ENCODE measurements around the gene CAB39.
"Not testable (repeated sequence)": the region's sequence is repeated elsewhere in the genome, so short reads cannot be mapped to it uniquely, and the experiment has no call there.

Gene CAB39

DNA sequence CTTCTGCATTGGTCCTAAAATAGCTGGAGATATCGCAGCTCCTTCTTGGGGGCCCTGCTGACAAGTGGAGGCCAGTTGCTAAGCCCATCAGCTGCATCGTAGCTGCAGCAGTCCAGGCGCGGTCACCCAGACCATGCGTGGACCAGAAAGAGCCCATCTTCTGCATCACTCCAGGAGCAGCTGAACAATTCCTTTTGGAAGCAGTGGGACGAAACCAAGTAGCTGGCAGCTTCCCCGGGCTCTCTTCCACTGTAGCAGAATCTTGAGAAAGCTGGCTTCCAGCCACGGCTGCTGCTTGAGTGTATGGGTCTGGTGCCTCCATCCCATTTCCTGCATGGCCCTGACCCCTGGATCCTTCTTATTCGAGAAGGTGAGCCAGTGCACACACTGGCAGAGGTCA lies 22.2 kb upstream of the CAB39 start:
- ATAC-seq (replicated peaks; ENCODE audit: extremely low read depth, poor library complexity, severe bottlenecking): no peak
- H3K27me3 Mint-ChIP-seq: no peaks in the 10 kb centered on the region
- H3K4me1 Mint-ChIP-seq: no peaks in the 10 kb centered on the region
- no peak for DNase-seq (ENCODE audit: low spot score in 2 of 2)
- no peak overlapping the region for H3K4me3 Mint-ChIP-seq
- H3K36me3 Mint-ChIP-seq (ENCODE audit: insufficient read depth): no peaks in the 10 kb centered on the region
- no peaks in the 10 kb centered on the region for H3K9me3 Mint-ChIP-seq
- no peak overlapping the region for H3K27ac Mint-ChIP-seq (ENCODE audit: low read depth)

DNA sequence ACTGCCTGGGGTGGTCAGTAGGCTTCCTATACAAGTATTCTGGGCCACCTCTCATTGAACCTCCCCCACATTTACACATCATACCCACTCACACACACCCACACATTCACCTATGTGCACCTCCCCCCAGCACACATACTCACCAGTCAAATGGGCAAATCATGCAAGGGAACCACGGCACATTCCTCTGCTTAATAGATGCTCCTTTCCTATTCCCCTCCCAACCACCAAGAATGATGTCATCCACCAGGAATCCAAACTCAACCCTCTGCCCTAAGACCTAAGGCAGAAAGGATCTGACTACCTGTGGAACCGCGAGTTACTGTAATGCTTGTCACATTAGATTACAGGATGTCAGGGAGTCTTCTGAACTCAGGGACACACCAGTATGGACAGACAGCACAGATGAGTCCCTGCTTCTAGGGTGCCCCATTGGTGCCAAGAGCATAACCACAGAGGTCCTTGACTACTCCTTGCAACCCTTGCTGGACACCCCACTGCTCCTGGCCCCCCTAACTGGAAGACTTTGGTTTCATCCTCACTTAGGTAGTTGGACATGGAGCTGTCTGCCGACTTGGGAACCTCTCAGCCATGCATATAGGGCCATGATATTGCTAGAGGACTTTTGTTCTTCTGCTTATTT lies 21.5 kb upstream of the CAB39 start:
- H3K27me3 Mint-ChIP-seq: no peaks in the 10 kb centered on the region

DNA sequence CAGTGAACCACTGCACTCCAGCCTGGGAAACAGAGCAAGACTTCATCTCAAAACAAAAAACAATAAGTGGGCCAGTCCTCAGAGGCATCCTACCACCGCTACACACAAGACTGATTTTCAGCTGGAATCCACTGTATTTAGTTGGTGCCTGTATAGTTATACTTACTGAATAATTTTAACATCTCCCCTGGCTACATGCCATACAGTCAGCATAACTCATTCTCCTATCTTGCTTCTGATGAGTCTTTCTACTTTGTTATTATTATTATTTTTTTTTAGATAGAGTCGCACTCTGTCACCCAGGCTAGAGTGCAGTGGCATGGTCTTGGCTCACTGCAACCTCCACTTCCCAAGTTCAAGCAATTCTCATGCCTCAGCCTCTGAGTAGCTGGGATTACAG lies 19.9 kb upstream of the CAB39 start:
- H3K36me3 Mint-ChIP-seq (ENCODE audit: insufficient read depth): no peaks in the 10 kb centered on the region
- no peaks in the 10 kb centered on the region for H3K9me3 Mint-ChIP-seq
- no peaks in the 10 kb centered on the region for H3K4me1 Mint-ChIP-seq
- H3K27ac Mint-ChIP-seq (ENCODE audit: low read depth): no peak overlapping the region
- ATAC-seq (replicated peaks; ENCODE audit: extremely low read depth, poor library complexity, severe bottlenecking) (no peak), DNase-seq (ENCODE audit: low spot score in 2 of 2) (no peak)
- H3K27me3 Mint-ChIP-seq: no peaks in the 10 kb centered on the region
- H3K4me3 Mint-ChIP-seq: no peak overlapping the region

More for the DNA sequence above, 21.5 kb upstream of the CAB39 start:
- Mint-ChIP-seq H3K4me3 (no peak overlapping the region), H3K36me3 (ENCODE audit: insufficient read depth) (no peaks in the 10 kb centered on the region), H3K9me3 (no peaks in the 10 kb centered on the region), H3K4me1 (no peaks in the 10 kb centered on the region), H3K27ac (ENCODE audit: low read depth) (no peak overlapping the region)
- ATAC-seq (replicated peaks; ENCODE audit: extremely low read depth, poor library complexity, severe bottlenecking): no peak
- no peak for DNase-seq (ENCODE audit: low spot score in 2 of 2)

DNA sequence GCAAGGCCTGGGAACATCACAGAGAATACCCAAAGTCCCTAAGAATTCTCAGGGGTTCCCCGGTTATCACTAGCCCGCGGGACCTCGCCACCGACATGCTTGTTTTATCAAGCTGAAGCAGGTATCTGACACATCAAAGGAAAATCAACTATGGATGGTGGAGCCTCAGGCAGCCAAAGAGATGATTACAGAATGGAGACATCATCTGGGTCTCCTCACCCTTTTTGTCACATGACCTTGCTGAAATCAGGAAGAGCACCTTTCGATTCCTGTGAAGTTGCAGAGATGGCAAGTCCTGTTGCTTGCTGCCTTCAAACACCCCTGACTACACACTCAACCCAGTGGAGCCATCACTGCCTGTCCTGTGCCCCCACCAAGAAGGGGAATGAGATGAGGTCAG lies 19.2 kb upstream of the CAB39 start:
- Mint-ChIP-seq H3K27me3 (no peaks in the 10 kb centered on the region), H3K9me3 (no peaks in the 10 kb centered on the region), H3K4me1 (no peaks in the 10 kb centered on the region), H3K4me3 (no peak overlapping the region), H3K36me3 (ENCODE audit: insufficient read depth) (no peaks in the 10 kb centered on the region), H3K27ac (ENCODE audit: low read depth) (peak overlapping the region; percentile 70)
- ATAC-seq (replicated peaks; ENCODE audit: extremely low read depth, poor library complexity, severe bottlenecking) (no peak), DNase-seq (ENCODE audit: low spot score in 2 of 2) (no peak)

DNA sequence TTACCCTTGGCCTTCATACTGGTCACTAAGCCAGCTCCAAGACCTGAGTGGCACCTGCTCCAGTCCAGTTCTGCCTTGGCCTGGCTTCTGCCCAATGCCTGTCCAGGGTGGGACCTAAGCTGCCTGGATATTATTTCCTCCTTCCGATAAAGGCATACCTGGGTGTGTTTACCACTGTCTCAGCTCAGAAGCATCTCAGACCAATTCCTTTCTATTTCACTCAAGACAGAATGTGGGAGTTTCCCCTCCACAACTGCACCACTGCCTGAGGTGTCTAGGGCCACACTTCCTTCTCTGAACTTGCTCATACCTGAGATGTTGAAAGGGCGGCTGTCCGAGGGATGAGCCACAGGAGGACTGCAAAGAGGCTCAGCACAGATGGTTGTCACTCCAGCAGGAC lies 18.4 kb upstream of the CAB39 start:
- ATAC-seq (replicated peaks; ENCODE audit: extremely low read depth, poor library complexity, severe bottlenecking) (no peak), DNase-seq (ENCODE audit: low spot score in 2 of 2) (no peak)
- H3K4me1 Mint-ChIP-seq: no peaks in the 10 kb centered on the region
- peak overlapping the region; percentile 70 for H3K27ac Mint-ChIP-seq (ENCODE audit: low read depth)
- H3K27me3 Mint-ChIP-seq: no peaks in the 10 kb centered on the region
- no peak overlapping the region for H3K4me3 Mint-ChIP-seq
- no peaks in the 10 kb centered on the region for H3K36me3 Mint-ChIP-seq (ENCODE audit: insufficient read depth)
- H3K9me3 Mint-ChIP-seq: no peaks in the 10 kb centered on the region

DNA sequence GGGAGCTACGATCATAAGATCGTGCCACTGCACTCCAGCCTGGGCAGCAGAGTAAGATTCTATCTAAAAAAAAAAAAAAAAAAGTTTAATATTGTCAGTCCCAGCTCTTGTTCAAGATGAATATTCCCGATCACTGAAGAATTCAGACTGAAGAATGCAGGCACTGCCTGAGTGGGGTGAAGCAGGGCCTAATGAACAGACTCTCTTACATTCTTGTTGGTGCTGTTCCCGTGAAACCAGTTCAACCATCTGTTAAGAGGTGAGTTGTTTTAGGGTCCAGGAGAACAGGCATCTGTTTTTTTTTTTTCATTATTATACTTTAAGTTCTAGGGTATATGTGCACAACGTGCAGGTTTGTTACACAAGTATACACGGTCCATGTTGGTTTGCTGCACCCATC lies 17.1 kb upstream of the CAB39 start:
- Mint-ChIP-seq H3K36me3 (ENCODE audit: insufficient read depth) (no peaks in the 10 kb centered on the region), H3K9me3 (no peaks in the 10 kb centered on the region)

DNA sequence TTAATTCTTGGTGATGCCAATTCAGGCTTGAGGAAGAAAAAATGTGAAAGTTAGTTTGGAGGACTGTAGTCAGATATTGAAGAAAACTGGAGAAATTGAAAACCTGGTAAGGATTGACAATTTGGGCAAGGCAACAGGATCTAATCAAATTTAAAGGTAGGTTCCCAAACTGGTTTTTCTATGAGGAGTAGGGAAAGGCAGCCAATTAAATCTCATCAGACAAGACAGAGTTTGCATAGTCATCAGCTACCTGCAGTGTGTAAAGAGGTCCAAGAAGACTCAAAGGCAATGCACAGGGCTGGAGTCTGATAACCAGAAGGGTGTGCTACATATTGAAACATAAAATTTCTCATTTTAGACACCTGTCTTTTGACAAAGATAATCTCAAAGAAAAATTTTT lies 16.0 kb upstream of the CAB39 start:
- Mint-ChIP-seq H3K4me1 (no peaks in the 10 kb centered on the region), H3K9me3 (no peaks in the 10 kb centered on the region), H3K27ac (ENCODE audit: low read depth) (no peak overlapping the region), H3K36me3 (ENCODE audit: insufficient read depth) (no peaks in the 10 kb centered on the region), H3K4me3 (no peak overlapping the region), H3K27me3 (no peaks in the 10 kb centered on the region)
- no peak for DNase-seq (ENCODE audit: low spot score in 2 of 2)
- ATAC-seq (replicated peaks; ENCODE audit: extremely low read depth, poor library complexity, severe bottlenecking): no peak

More for the DNA sequence above, 17.1 kb upstream of the CAB39 start:
- ATAC-seq (replicated peaks; ENCODE audit: extremely low read depth, poor library complexity, severe bottlenecking) (no peak), DNase-seq (ENCODE audit: low spot score in 2 of 2) (no peak)
- H3K4me3 Mint-ChIP-seq: no peak overlapping the region
- no peaks in the 10 kb centered on the region for H3K4me1 Mint-ChIP-seq
- no peak overlapping the region for H3K27ac Mint-ChIP-seq (ENCODE audit: low read depth)
- no peaks in the 10 kb centered on the region for H3K27me3 Mint-ChIP-seq

DNA sequence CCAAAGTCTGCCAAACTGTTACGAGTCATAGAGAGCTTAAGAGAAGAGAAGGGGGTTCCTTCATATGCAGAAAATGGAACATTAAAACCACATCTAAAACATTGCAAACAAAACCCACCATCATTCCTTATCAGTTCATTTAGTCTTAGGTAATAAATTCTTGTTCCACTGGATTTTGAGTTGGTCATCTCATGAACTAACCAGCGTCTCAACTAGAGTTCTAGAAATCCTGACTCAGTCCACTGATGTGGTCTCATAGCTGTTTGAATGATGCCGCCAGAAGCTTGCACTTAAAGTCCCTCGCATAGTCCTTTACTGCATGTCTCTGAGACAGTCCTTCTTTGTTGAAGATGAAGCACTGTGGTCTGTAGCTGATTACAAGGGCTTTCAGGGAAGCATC lies 15.0 kb upstream of the CAB39 start:
- Mint-ChIP-seq H3K9me3 (peaks cover 5% of the 10 kb centered on the region), H3K27ac (ENCODE audit: low read depth) (no peak overlapping the region), H3K4me1 (no peaks in the 10 kb centered on the region), H3K4me3 (no peak overlapping the region), H3K27me3 (no peaks in the 10 kb centered on the region), H3K36me3 (ENCODE audit: insufficient read depth) (no peaks in the 10 kb centered on the region)
- DNase-seq (ENCODE audit: low spot score in 2 of 2): no peak
- no peak for ATAC-seq (replicated peaks; ENCODE audit: extremely low read depth, poor library complexity, severe bottlenecking)

DNA sequence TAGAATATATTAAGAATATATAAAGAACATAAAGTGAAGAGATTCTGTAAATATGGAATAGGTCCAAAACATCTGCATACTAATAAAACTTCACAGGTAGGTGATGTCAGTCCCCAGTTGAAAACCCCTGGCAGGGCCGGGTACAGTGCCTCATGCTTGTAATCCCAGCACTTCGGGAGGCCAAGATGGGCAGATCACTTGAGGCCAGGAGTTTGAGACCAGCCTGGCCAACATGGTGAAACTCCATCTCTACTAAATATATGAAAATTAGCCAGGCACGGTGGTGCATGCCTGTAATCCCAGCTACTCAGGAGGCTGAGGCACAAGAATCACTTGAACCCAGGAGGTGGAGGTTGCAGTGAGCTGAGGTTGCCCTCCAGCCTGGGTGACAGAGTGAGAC lies 13.9 kb upstream of the CAB39 start:
- not testable (repeated sequence) for DNase-seq (ENCODE audit: low spot score in 2 of 2); H3K36me3 Mint-ChIP-seq (ENCODE audit: insufficient read depth); H3K9me3 Mint-ChIP-seq; H3K4me1 Mint-ChIP-seq; ATAC-seq (replicated peaks; ENCODE audit: extremely low read depth, poor library complexity, severe bottlenecking); H3K27me3 Mint-ChIP-seq; H3K4me3 Mint-ChIP-seq; H3K27ac Mint-ChIP-seq (ENCODE audit: low read depth)

DNA sequence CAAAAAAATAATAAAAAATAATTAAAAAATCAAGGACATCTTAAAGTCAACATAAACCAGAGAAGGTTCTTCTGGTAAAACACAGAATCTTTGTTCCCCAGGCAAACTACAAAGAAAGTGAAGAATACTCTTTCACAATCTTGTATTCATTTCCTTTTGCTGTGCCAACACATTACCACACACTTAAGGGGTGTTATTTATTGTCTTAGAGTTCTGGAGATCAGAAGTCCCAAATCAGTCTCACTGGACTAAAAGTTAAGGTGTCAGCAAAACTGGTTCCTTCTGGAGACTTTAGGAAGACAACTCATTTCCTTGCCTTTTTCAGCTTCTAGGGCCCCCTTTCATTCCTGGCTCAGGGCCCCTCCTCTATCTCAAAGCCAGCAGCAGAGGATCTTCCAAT lies 12.2 kb upstream of the CAB39 start:
- ATAC-seq (replicated peaks; ENCODE audit: extremely low read depth, poor library complexity, severe bottlenecking): no peak

DNA sequence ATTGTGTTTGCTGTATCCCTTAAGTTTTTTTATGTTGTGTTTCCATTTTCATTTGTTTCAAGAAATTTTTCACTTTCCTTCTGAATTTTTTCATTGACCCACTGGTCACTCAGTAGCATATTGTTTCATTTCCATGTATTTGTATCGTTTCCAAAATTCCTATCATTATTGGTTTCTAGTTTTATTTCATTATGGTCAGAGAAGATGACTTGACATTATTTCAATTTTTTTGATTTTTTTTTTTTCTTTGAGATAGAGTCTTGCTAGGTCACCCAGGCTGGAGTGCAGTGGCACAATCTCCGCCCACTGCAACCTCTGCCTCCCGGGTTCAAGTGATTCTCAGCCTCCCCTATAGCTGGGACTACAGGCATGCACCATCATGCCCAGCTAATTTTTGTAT lies 11.3 kb upstream of the CAB39 start:
- no peaks in the 10 kb centered on the region for H3K4me1 Mint-ChIP-seq
- no peaks in the 10 kb centered on the region for H3K36me3 Mint-ChIP-seq (ENCODE audit: insufficient read depth)
- H3K27me3 Mint-ChIP-seq: no peaks in the 10 kb centered on the region
- no peak overlapping the region for H3K4me3 Mint-ChIP-seq
- H3K9me3 Mint-ChIP-seq: peaks cover 7% of the 10 kb centered on the region
- DNase-seq (ENCODE audit: low spot score in 2 of 2) (no peak), ATAC-seq (replicated peaks; ENCODE audit: extremely low read depth, poor library complexity, severe bottlenecking) (no peak)
- H3K27ac Mint-ChIP-seq (ENCODE audit: low read depth): no peak overlapping the region

More for the DNA sequence above, 12.2 kb upstream of the CAB39 start:
- Mint-ChIP-seq H3K27ac (ENCODE audit: low read depth) (no peak overlapping the region), H3K27me3 (no peaks in the 10 kb centered on the region), H3K4me1 (no peaks in the 10 kb centered on the region), H3K4me3 (no peak overlapping the region), H3K9me3 (peaks cover 7% of the 10 kb centered on the region), H3K36me3 (ENCODE audit: insufficient read depth) (no peaks in the 10 kb centered on the region)
- no peak for DNase-seq (ENCODE audit: low spot score in 2 of 2)

DNA sequence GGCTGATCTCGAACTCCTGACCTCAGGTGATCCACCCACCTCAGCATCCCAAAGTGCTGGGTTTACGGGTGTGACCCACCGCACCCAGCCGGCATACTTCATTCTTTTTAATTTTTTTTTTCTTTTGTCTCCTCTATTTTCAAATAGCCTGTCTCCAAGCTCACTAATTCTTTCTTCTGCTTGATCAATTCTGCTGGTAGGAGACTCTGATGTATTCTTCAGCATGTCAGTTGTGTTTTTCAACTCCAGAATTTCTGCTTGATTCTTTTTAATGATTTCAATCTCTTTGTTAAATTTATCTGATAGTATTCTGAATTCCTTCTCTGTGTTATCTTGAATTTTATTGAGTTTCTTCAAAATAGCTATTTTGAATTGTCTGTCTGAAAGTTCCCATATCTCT lies 10.2 kb upstream of the CAB39 start:
- DNase-seq (ENCODE audit: low spot score in 2 of 2); H3K9me3 Mint-ChIP-seq; H3K4me3 Mint-ChIP-seq; H3K4me1 Mint-ChIP-seq; H3K36me3 Mint-ChIP-seq (ENCODE audit: insufficient read depth); H3K27ac Mint-ChIP-seq (ENCODE audit: low read depth); H3K27me3 Mint-ChIP-seq; ATAC-seq (replicated peaks; ENCODE audit: extremely low read depth, poor library complexity, severe bottlenecking): not testable (repeated sequence)

DNA sequence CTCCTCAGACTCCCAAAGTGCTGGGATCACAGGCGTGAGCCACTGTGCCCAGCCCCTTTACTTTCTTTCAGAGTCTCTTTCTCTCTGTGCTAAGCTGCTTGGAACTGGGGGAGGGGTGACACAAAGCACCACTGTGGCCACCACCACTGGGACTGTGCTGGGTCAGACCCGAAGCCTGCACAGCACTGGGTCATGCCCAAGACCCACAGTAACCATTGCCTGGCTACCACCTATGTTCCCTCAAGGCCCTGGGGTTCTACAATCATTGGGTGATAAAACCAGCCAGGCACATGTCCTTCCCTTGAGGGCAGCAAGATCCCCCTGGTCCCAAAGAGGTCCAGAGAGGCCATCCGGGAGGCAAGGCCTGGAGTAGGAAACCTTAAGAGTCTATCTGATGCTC lies 9.1 kb upstream of the CAB39 start:
- Mint-ChIP-seq H3K4me3 (no peak overlapping the region), H3K36me3 (ENCODE audit: insufficient read depth) (no peaks in the 10 kb centered on the region), H3K4me1 (peaks cover 8% of the 10 kb centered on the region), H3K27me3 (no peaks in the 10 kb centered on the region), H3K27ac (ENCODE audit: low read depth) (no peak overlapping the region), H3K9me3 (peaks cover 7% of the 10 kb centered on the region)
- ATAC-seq (replicated peaks; ENCODE audit: extremely low read depth, poor library complexity, severe bottlenecking) (no peak), DNase-seq (ENCODE audit: low spot score in 2 of 2) (no peak)

All from central memory CD8-positive, alpha-beta T cell (primary cell).